GM04503 (cell line): ENCODE data around the gene NDUFAF2.

Experiments
- DNase-seq: peaks from one replicate; pipeline ENCODE4 v3.0.0-alpha.2; 2012; ENCODE audit warnings: low read depth

Gene NDUFAF2

DNA sequence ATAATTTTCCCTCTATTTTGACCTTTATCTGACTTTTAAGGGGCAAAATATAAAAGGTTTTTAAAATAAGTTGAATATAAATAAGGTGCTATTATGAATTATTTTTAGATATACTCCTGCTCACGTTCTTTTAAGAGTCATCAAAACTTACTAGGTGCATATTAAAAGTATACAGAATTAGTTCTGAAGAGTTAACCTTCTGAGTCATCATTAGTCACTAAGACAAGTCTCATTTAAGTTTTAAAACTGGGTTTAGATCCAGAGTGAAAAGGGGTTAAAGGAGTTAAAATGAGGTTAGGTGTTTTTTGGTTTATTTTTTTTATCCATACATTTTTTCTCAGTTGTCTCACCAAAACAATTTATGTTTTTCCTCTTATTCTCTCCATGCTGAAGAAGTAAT is 175.5 kb downstream of the NDUFAF2 start:
- DNase-seq: no peak

- no peak for DNase-seq
Observed at GRCh38 chr5:61123145-61123544, 178.1 kb downstream of the NDUFAF2 start.

DNA sequence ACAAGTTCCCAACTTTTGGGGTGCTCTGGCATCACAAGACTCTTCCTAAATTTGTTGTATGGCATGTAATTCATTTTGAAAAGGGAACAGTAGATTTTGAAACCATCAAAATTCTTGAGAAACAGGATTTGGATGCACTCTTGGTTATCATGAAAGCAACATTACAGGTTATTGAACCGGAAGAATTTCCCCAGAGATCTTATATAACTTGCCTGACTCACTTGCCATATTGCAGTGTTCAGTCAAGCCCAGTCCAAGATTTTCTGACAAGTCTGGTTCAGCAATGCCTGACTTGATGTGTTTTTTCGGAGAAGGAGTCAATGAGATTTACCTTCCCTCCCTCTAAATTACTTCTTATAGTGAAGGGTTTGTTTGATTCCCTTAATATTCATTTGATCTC is 185.3 kb downstream of the NDUFAF2 start:
- no peak for DNase-seq

DNA sequence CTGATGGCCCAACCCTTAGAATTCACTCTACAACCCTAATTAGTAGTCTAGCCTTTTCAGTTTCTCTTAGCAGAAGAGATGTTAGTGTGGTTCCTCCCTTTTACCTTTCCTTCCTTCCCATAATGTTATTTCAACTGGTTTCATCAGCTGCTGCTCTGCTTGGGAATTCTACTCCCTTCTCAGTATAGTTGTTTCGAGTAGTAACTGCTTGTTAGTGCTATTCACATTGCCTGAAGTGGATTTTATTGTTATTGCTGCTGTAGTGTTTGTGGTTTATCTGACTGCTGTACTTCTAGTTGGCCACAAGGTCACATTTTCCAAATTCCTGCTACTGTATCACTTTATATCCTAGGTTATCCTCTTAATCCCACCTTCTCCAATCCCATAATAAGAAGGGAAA is 187.6 kb downstream of the NDUFAF2 start:
- DNase-seq: peak; percentile 25

DNA sequence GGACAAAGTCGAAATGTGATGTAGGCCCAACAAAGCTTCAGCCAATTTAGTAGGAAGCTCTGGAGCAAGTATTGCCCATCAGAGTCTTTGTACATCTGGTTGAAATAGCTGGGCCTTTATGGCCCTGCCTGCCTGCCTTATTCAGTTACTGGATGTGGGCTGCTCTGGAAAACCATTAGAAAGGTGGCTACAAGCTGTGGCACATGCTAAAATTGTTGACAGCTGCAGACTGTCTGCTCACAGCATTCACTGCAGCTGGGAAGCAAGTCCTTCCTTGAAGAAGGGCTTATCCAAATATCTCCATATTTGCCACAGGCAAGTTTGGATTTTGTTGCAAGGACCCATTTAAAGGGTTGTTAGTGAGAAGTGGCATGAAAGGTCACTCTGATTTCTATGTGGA is 192.8 kb downstream of the NDUFAF2 start:
- no peak for DNase-seq

DNA sequence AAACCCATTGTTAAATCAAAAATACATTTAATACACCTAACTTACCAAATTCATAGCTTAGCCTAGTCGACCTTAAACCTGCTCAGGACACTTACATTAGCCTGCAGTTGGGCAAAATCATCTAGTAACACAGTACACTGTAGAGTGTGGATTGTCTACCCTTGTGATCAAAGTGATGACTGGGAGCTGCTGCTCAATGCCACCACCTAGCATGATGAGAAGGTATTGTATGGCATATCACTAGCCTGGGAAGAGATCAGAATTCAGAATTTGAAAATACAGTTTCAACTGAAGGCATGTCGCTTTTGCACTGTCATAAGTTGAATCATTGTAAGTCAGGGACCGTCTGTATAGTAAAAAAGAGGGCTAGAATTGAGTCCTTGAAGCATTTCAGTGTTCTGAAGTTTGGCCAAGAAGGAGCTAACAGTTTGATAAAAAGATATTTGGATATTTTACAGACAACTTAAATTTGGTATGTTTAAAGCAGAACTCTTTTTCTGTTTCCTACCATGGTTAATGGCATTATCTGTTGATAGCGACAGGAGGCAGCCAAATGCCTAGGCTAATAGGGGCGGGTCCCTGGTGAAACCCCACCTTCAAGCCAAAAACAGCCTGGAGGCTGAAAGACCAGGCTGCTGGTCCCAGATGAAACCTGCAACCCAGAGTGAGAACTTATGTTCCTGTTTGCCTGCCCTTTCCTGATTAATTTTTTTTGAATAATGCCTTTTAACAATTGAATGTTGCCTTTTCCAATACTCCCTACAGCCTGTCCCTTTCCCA is 194.3 kb downstream of the NDUFAF2 start:
- DNase-seq: no peak

GRCh38 chr5:61139931-61140330 is 194.9 kb downstream of the NDUFAF2 start:
- no peak for DNase-seq

GRCh38 chr5:61141801-61142200 is 196.8 kb downstream of the NDUFAF2 start:
- no peak for DNase-seq

DNA sequence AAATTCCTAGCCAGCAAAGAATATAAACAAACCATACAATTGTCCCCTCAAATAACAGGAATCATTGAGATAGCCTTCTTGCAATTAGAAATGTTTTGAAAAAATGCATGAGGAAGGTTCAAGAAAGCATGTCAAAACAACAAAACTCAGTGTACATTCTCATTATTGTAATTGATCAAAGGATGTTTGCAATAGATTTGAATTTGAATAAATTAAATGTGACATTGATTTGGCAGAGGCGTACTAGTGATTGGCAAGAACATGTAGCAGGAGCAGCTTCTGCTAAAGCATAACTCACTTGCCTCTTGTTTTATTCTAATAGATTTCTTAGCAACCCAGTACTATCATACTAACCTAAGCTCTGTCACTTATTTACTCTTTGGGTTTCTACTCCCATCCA is 197.4 kb downstream of the NDUFAF2 start:
- no peak for DNase-seq

DNA sequence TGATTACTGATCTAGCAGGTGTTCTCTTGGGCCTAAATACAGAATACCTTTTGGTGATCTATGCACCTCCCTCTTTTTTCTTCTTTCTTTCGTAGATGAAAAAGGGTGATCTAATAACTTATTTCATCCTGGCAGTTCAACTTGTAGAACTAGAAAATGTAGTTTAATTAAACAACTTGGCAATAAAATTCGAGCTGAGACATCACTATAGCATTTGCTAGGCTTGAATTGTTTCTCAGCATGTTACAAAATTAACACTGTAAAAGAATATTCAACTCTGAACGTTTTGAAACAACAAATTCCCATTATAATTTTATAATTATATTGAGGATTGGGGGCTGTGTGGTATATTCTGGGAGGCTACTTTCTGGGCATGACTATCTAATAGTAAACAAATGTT is 197.8 kb downstream of the NDUFAF2 start:
- no peak for DNase-seq

DNA sequence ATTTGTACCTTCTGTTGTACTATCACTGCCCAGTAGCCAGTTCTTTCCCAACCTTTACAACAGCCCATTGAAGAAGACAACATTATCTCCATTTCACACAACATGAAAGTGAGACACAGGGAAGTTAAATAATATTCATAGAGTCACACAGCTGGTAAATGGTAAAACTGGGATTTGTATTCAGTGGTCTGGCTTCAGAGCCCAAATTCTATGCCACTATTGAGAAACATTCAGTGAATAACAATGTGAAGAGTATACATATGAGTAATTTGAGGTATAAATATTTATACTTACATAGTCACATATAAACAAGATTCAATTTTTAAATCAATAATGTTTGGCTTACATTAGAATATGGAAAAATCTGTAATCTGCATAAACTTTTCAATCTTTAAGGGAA is 203.5 kb downstream of the NDUFAF2 start:
- no peak for DNase-seq

- DNase-seq: no peak
Observed at GRCh38 chr5:61151893-61152292, 206.9 kb downstream of the NDUFAF2 start.

DNA sequence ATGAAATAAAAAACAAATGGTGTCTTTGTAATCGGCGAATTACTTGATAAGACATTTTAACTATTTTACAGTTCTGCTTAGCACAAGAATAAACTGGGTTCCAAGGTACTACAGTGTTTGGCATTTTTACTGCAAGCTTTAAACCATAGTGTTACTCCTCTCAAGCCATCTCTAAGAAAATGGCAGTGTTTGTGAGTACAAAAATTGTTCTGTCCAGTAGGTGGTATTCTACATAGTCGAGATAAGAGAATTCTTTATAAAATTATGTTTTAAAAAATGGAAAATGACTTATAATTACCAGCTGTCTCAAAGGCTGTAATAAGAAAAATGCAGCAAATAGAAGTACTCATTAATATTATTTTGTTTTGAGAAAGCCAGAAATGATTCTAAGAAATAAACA is 214.1 kb downstream of the NDUFAF2 start:
- DNase-seq: no peak

GRCh38 chr5:61159836-61160235 is 214.8 kb downstream of the NDUFAF2 start:
- no peak for DNase-seq

DNA sequence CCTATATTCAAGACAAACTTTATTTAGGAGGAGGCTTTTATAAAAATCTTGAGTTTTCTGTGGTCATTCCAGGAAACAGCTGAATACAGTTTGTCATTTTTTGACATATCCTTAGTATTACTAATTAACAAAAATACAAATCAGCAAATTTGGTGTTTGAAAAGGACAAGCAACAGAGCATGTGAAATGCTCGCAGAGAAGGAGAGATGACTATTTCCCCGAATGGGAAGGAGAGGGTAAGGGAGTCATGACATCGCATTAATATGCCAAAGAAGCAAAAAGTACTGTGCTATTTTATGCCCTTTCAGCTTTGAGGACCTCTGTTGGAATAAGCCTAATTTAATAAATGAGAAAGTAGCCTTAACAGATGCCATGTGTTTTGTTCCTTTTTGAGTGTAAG is 215.5 kb downstream of the NDUFAF2 start:
- DNase-seq: no peak

DNA sequence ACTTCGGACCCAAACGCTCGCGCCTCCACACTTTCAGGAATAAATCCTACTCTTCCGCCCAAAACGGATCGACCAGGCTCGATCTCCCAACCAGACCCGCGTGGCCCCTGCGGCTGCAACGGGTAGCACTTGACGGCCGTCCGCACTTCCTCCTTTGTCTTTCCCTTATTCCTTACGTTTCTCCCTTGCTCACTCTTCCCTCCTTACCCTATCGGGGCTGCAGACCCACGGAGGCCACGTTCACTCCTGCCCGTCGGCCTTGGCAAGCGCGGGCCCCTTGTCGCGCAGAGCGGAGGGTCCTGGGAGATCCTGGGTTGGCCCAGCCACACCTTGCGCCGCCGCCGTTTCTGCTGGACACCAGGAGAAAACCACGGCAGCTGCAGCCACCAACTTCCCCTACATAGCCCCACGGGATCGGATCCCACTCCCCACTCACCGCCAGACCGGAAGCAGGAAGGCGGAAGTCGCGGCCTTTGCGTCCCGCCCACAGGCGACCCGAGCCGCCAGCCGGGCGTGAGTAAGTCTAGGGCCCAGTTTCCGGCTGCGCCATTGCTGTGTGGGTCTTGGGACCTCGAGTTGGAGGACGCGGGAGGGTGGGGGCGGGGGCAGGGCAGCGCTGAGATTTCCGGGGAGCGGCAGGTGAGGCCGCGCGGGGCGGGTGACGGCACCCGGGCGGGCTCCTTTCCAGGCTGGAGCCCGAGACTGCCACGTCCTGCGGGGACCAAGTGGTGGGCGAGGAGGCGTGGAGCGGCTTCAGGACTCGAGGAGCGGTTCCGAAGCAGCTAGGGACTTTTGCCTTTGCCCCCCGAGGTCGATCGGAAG is 217.2 kb downstream of the NDUFAF2 start, which contains the start of gene SMIM15:
Gene SMIM15 (minus strand): TSS at position 459 of the 822 bp plus-strand sequence. CDS start 2,297 bp downstream, outside the sequence.
- DNase-seq: peak; percentile 51

DNA sequence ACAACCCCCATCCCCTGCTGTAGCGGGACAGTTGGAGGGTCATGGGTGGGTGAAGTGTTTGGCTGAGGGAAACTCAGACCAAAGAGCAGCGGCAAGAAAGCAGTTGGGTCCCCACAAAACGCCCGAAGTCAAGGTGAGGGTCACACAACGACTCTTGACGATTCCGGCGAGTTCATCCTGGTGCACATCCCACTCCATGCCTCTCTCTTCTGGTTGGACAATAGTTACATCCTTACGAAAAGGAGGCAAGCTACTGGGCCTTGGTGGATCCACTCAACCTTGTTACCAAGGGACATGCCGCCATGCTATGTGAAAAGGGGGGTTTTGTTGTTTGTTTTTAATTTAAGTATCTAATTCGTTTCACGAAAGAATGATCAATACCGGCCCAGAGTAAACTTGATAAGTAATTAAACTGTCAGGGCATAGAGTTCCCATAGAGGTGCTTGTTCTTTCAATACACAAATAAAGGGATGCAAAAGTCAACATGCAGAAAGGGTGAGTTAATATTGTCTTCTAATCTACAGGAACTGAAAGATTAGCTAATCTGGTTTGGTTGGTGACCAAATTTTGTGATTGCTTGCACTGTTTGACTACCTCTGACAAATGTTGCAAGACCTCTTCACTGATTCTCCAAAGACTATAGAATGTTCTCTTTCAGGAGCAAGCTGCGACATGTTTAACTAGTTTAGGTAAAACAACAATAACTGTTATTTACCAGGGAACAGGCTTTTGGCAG is 218.0 kb downstream of the NDUFAF2 start:
- no peak for DNase-seq

GRCh38 chr5:61163905-61164304 is 218.9 kb downstream of the NDUFAF2 start:
- DNase-seq: no peak

DNA sequence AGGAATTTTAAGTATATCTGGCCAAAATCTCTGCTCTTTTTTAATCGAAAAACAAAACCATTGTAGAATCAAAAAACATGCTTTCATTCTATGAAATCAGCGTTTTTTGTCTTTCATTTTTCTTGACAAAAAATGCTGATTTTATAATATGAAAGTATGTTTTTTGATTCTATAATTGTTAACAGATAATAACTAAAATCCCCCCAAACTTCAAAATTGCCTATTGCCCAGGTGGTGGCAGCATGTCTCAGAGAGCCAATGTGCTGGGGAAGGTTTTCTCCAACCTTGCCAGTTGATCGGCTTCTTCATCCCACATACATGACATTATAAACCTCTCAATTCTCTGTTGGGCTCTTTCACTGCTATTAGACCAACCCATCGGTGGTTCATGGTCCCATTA is 222.4 kb downstream of the NDUFAF2 start:
- no peak for DNase-seq

DNA sequence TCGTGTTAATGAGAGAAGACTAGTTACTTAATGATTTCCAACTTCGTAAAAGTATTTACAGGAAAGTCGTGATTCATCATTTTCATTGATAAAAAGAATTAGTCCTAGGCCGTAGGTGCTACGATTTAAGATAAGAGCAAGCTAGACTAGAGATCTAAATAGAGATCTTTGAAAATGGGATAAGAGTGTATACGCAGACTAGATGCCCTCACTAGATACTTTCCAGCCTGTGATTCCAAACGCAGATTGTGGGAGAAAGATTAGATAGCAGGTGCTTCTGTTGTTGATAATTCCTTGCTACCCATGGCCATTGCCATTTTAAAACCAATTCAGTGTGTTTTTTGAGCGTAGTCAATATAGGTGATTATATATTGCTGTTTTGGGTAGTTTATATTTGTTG is 223.9 kb downstream of the NDUFAF2 start:
- no peak for DNase-seq

GRCh38 chr5:61171479-61171878 is 226.5 kb downstream of the NDUFAF2 start:
- no peak for DNase-seq

DNA sequence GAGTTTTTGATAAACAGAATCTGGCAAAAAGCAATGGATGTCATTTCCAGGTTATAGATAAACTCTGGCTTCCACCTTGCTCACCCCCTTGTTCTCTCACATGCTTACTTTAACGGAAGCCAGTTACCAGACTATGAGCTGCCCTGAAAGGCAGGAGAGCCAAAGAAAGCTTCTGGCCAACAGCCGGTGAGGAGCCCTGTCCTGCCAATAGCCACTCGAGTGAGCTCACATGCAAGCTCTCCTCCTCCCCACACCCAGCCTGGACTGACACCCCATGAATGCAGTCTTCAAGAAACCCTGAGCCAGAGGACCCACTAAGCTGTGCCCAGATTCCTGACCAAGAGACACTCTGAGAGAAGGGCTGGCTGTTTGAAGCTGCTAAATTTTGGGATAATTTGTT is 231.6 kb downstream of the NDUFAF2 start:
- no peak for DNase-seq

DNA sequence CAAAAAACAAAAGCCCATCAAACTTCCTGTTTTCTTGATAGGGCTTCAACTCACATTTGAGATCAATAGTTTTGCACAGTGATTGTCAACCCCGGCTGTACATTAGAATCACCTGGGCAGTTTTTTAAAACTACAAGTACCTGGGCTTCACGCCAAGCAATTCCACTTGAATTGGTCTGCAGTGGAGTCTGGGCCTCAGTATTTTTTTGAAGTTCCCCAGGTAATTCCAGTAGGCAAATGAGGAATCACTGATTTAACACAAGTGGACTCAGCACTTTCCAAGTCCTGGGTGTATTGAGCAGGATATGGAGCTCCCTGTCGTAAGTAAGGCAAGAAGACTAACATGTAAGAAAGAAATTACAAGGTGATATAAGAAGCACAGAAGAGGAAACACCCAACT is 232.1 kb downstream of the NDUFAF2 start:
- no peak for DNase-seq
